ENCODE measurements around the gene EVA1C. TPM values are rescaled to one million over a fixed set of nuclear protein-coding genes. Genes with fewer than 3 reads are reported as not detected.

EVA1C gene
- total RNA-seq, 1 experiment from 2014 or later = 22.2 TPM

- no peaks in the 10 kb centered on the region for H3K4me1 Mint-ChIP-seq (ENCODE audit: insufficient read depth, unreplicated experiment)
- intact Hi-C loops (cut with micrococcal nuclease) = loop anchor here (1.0 kb wide), 1 partner anchor 198 kb away; no protein-coding TSS in a partner anchor
- no TSS peak for BruUV-seq (replicated peaks)
- TF ChIP-seq CTCF (IDR thresholded peaks at IDR 0.05; ENCODE audit: unreplicated experiment) = peak; percentile 66
- H3K4me3 Mint-ChIP-seq (ENCODE audit: unreplicated experiment) = no peak overlapping the region
- H3K9me3 Mint-ChIP-seq (ENCODE audit: unreplicated experiment) = no peaks in the 10 kb centered on the region
- peak; percentile 81 for DNase-seq (ENCODE audit: unreplicated experiment)
- no peak overlapping the region for H3K27ac Mint-ChIP-seq (ENCODE audit: low read depth, unreplicated experiment)
- POLR2A ChIA-PET = interaction anchor here (0.7 to 1.9 kb wide), 4 partner anchors 11 to 206 kb away, joined by 3 to 9 read pairs (median 5); no protein-coding TSS in a partner anchor
- peaks cover 12% of the 10 kb centered on the region for H3K27me3 Mint-ChIP-seq (ENCODE audit: insufficient read depth, unreplicated experiment)
- CTCF ChIA-PET = interaction anchor here (0.6 to 6.8 kb wide), 17 partner anchors 8 to 866 kb away, joined by 3 to 71 read pairs (median 4); partner anchors contain the start of gene URB1
- H3K36me3 Mint-ChIP-seq (ENCODE audit: insufficient read depth, unreplicated experiment) = no peaks in the 10 kb centered on the region
Observed at GRCh38 chr21:32403201-32403777, 9.2 kb upstream of the EVA1C start.

GRCh38 chr21:32406405-32406804, 6.1 kb upstream of the EVA1C start:
- no TSS peak for BruUV-seq (replicated peaks)
- no peaks in the 10 kb centered on the region for H3K36me3 Mint-ChIP-seq (ENCODE audit: insufficient read depth, unreplicated experiment)
- H3K4me1 Mint-ChIP-seq (ENCODE audit: insufficient read depth, unreplicated experiment) = peaks cover 10% of the 10 kb centered on the region
- ChIA-PET POLR2A (interaction anchor here (0.7 to 1.5 kb wide), 4 partner anchors 12 to 1098 kb away, joined by 3 to 5 read pairs (median 3); no protein-coding TSS in a partner anchor), CTCF (interaction anchor here (0.6 to 6.8 kb wide), 3 partner anchors 126 to 194 kb away, joined by 5 to 71 read pairs (median 31); no protein-coding TSS in a partner anchor)
- TF ChIP-seq CTCF (IDR thresholded peaks at IDR 0.05; ENCODE audit: unreplicated experiment) = no peak
- H3K27me3 Mint-ChIP-seq (ENCODE audit: insufficient read depth, unreplicated experiment) = no peaks in the 10 kb centered on the region
- intact Hi-C loops (cut with micrococcal nuclease) = no loop called here
- H3K9me3 Mint-ChIP-seq (ENCODE audit: unreplicated experiment) = no peaks in the 10 kb centered on the region
- H3K27ac Mint-ChIP-seq (ENCODE audit: low read depth, unreplicated experiment) = no peak overlapping the region
- DNase-seq (ENCODE audit: unreplicated experiment) = peak; percentile 20
- H3K4me3 Mint-ChIP-seq (ENCODE audit: unreplicated experiment) = no peak overlapping the region

DNA sequence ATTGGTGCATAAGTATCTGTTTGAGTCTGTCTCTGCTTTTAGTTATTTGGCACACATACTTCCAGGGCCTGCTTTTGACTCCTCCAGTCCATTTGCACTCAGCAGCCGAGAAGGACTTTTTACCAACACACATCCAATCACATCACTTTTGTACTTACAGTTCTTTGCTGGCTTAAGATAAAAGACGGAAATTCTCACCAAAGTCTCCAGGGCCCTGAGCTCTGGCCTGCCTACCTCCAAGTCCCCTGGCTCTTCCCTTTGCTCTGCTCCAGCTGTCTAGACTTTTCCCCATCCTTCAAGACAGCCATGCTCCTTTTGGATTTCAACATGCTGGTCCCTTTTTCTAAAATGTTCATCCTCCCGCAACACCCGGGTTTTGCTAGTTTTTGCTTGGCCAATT, 2.2 kb upstream of the EVA1C start:
- CTCF ChIA-PET = interaction anchor here (1.2 kb wide), 1 partner anchor 48 kb away, joined by 3 read pairs; no protein-coding TSS in a partner anchor

More for the DNA sequence above, 2.2 kb upstream of the EVA1C start:
- POLR2A ChIA-PET = interaction anchor here (1.0 to 7.1 kb wide), 3 partner anchors 15 to 201 kb away, joined by 3 to 97 read pairs (median 3); partner anchors contain the start of gene URB1
- Mint-ChIP-seq H3K27ac (ENCODE audit: low read depth, unreplicated experiment) (no peak overlapping the region), H3K4me3 (ENCODE audit: unreplicated experiment) (no peak overlapping the region), H3K9me3 (ENCODE audit: unreplicated experiment) (no peaks in the 10 kb centered on the region), H3K27me3 (ENCODE audit: insufficient read depth, unreplicated experiment) (no peaks in the 10 kb centered on the region), H3K4me1 (ENCODE audit: insufficient read depth, unreplicated experiment) (peaks cover 33% of the 10 kb centered on the region), H3K36me3 (ENCODE audit: insufficient read depth, unreplicated experiment) (peaks cover 8% of the 10 kb centered on the region)
- BruUV-seq (replicated peaks) = no TSS peak
- DNase-seq (ENCODE audit: unreplicated experiment) = no peak
- TF ChIP-seq CTCF (IDR thresholded peaks at IDR 0.05; ENCODE audit: unreplicated experiment) = no peak
- intact Hi-C loops (cut with micrococcal nuclease) = no loop called here
